T-helper 2 cell (primary cell): Measurements from ENCODE around the gene ZNF543.
"Not testable (repeated sequence)": the region's sequence is repeated elsewhere in the genome, so short reads cannot be mapped to it uniquely, and the experiment has no call there.

ENCODE experiments used
- DNase-seq, 5 experiments: peaks; one replicate each; pipeline versions ENCODE4 v3.0.0 to v3.0.0-alpha.2; 2012 to 2022

ZNF543 gene

GRCh38 chr19:57321751-57322150 is 1.5 kb downstream of the ZNF543 start:
- no peak for DNase-seq

DNA sequence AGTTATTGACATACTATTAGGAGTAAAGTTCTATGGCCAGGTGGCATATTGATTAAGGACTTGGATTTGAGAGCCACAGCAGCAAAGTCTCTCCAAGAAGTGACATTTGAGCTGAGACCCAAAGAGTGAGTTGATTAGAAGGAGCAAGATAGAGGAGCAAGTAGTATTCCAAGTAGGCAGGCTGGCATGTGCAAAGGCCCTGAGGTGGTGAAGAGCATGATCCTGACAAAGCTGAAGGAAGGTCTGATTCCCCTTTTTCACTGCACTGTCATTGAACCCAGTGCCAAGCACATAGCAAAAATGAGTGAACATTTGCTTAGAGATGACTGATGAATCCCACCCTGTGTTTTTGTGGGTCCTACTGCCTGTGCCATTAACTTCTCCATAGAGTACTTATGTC is 4.7 kb downstream of the ZNF543 start:
- DNase-seq: no peak

DNA sequence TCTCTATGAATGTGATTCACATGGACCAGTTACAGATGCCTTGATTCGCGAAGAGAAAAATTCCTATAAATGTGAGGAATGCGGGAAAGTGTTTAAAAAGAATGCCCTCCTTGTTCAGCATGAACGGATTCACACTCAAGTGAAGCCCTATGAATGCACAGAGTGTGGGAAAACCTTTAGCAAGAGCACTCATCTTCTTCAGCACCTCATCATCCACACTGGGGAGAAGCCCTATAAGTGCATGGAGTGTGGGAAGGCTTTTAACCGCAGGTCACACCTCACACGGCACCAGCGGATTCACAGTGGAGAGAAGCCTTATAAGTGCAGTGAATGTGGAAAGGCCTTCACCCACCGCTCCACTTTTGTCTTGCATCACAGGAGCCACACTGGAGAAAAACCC is 7.7 kb downstream of the ZNF543 start:
- no peak for DNase-seq

DNA sequence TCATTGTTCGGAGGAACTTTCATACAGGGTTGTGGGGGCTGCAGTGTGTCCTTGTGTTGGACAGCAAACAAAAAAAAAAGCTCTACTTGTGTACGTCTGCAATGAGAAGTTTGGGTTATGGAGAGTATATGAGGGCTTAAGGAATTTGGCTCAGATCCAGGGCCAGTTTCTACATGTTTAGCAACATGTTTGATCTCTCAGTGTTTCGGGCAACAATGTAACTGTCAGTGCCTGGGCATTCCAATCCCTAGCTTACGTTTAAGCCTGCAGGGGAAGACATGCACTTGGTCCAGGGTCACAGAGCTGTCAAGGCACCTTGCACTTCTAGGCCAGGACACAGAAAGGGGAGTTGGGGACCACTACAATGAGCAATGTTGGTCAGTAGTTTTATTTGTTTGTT is 13.9 kb downstream of the ZNF543 start:
- no peak for DNase-seq

DNA sequence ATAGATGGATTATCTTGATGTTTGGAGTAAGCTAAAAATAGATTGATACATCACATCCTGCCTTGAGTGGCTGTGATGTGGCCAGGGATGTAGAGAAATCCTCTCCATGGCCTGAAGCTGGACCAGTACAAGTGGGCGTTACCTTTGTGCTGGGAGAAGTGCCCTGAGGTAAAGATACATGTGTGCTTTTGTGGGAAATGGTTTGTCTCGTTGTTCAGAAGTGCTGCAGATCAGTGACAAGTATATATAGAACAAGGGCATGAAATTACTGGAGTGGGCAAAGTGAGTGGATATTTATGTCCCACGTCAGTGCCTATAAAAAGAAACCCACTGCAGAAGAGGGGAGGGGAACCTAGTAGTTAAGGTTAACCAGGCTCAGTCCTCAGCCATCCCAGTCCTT is 18.6 kb downstream of the ZNF543 start:
- DNase-seq: no peak

DNA sequence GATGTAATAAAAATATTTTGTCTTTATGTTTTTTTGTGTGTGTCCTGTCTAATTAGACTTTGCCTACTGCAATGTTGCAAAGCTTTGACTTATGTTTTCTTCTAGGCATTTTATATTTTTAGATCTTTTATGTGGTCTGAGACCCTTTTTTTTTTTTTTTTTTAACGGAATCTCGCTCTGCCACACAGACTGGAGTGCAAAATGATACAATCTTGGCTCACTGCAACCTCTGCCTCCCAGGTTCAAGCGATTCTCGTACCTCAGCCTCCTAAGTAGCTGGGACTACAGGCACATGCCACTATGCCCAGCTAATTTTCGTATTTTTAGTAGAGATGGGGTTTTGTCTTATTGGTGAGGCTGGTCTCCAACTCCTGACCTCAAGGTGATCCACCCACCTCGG is 22.3 kb downstream of the ZNF543 start:
- no peak for DNase-seq

GRCh38 chr19:57348136-57348535 is 27.9 kb downstream of the ZNF543 start:
- DNase-seq: no peak

DNA sequence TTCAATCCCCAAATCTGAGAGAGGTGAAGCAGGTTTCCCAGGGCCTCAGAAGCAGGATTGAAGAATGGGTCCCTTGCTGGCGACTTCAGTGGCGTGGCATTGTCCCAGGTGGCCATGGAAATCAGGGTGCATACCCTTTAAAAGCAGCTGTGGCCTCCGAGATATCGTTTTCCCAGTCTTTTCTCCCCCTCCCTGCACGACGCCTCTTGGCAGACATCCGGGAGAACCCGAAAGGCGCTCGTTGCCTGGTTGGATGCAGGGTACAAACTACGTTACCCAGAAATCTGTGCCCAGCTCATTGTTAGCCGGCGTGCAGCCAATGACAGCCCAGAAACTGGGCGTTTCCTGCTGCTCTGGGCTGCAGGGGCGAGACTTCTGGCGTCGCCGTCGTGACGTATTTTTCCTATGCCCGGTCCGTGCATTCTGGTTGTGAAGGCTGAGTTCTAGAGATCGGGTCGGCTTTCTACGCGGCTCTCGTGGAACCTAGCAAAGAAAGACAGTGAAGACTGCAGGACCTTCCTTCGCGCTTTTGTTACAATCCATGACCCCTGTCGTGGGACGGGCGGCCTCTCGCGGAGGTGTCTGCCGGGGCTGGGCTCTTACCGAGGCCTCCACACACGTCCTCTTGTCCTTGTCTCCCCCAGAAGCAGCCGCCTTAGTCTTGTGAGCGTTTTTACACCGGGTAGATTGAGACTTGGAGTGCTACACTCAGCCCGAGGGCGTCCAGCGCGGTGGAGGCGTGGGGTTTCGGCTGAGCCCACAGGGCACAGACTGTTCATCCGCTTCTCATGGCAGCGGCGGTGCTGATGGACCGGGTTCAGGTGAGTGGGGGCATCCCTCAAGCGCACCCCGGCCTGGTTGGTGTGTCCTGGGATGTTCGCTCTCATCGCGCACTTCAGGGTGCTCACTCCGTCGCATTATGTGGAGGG is 30.9 kb downstream of the ZNF543 start, which contains the start of gene ZNF304:
Gene ZNF304 (plus strand): TSS at position 395 of the 929 bp plus-strand sequence. CDS start 394 bp downstream, at position 789.
- peak; percentile 48 to 95 (median 69) for DNase-seq

DNA sequence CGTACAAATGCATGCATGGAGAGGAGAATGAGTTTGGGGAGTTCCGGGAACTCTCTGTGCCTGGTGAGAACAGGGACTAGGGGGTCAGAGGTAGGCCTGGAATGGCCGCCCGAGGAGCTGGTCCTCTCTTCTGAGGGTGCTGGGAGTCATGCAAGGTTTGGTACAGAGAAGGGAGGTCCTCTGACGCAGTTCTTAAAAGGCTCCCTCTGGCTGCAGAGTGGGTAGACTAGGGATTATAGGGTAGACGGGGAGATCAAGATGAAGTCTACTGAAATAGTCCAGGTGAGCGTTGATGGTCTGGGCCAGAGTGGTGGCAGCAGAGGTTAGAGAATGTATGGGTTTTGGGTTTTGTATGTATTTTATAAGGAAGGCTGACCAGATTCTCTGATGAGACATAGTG is 31.6 kb downstream of the ZNF543 start:
- no peak for DNase-seq

GRCh38 chr19:57355916-57356315 is 35.6 kb downstream of the ZNF543 start:
- no peak for DNase-seq

GRCh38 chr19:57357406-57357805 is 37.1 kb downstream of the ZNF543 start:
- no peak for DNase-seq

DNA sequence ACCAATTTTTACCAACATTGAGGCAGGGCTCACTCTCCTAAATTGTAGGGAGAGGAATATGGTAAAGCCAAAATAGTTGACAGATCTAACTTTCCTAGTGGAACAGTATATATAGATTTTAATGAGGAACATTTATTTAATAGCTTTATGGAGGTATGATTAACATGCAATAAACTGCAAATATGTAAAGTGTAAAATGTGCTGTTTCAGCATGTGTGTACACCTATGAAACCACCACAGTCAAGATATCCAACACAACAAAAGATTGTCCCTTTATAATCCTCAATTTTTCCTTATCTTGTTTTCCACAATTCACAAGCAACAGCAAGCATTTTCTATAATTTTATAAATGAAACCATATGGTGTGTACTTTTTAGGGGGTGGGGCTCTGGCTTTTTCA is 39.0 kb downstream of the ZNF543 start:
- no peak for DNase-seq

DNA sequence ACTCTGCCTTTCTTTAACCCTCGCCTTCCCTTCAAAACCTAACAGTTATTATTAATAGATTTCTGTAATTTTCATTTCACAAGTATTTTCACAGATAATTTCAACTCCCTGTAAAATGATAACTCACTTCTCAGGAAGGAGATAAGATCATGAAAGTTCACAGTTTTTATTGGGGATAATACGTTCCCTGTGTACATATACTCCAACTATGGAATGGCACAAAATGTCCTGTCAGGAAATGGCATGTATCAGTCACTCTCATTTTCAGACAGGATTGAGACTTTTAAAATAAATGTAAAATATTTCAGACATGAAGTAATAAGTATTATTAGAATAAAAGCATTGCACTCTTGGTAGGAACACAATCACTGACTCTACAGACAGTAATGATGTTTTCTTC is 42.1 kb downstream of the ZNF543 start:
- no peak for DNase-seq

GRCh38 chr19:57362997-57363687 is 42.9 kb downstream of the ZNF543 start, which contains the start of the genes TRAPPC2B and ZNF547:
TRAPPC2B (plus strand) TSS chr19:57363551; CDS start chr19:57364834, 1,283 bp downstream.
ZNF547 (plus strand) TSS chr19:57363551; CDS start chr19:57368556, 5,005 bp downstream.
- peak; percentile 88 to 100 (median 97) for DNase-seq

DNA sequence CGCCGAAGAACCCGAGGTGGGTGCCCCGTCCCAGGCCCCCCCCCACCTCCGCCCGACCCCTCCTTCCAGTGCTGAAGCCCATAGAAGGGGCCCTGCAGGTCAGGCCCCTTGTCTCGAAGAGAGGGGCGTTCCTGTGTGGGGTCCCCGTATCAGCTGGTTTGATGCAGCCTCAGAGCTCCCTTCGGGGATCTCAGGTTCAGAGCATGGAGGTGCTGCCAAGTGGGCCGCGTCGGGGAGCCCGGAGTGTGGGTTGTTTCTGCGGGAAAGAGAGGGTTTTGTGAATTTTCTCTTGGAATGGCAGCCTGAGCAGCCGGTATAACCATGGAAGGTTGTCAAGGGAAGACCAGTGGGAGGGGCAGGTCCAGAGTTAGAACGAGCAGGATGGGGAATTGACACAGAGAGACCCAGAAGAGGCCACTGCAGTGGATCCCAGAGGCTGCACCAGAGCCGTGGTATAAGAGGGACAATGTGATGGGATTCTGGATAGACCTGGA is 43.5 kb downstream of the ZNF543 start:
- DNase-seq: no peak

- DNase-seq: no peak
Observed at GRCh38 chr19:57366776-57367175, 46.5 kb downstream of the ZNF543 start.

DNA sequence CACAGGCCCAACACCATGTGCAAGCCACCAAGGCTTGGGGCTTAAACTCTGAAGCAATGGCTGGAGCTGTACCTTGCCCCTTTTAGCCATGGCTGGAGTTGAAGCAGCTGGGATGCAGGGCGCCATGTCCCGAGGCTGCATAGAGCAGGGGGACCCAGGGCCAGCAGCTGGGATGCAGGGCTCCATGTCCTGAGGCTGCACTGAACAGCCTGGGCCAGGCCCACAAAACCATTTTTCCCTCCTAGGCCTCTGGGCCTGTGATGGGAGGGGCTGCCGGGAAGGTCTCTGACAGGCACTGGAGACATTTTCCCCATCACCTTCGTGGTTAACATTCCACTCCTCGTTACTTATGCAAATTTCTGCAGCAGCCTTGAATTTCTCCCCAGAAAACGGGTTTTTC is 53.9 kb downstream of the ZNF543 start:
- DNase-seq: no peak

- not testable (repeated sequence) for DNase-seq
Observed at GRCh38 chr19:57374647-57375046, 54.4 kb downstream of the ZNF543 start.

- no peak for DNase-seq
Observed at GRCh38 chr19:57376151-57376550, 55.9 kb downstream of the ZNF543 start.

DNA sequence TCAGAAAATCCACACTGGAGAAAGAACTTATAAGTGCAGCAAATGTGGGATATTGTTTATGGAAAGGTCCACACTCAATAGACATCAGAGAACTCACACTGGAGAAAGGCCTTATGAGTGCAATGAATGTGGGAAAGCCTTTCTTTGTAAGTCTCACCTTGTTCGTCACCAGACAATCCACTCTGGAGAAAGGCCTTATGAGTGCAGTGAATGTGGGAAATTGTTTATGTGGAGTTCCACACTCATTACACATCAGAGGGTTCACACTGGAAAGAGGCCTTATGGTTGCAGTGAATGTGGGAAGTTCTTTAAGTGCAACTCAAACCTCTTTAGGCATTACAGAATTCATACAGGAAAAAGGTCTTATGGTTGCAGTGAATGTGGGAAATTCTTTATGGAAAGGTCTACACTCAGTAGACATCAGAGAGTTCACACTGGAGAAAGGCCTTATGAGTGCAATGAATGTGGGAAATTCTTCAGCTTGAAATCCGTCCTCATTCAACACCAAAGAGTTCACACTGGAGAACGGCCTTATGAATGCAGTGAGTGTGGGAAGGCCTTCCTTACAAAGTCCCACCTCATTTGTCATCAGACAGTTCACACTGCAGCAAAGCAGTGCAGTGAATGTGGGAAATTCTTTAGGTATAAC is 57.4 kb downstream of the ZNF543 start:
- no peak for DNase-seq
